BLaER1 treated with 17β-estradiol and CSF1 and Interleukin-3, amounts not matched to agents 10 nM and 100 nM (cell line): ENCODE results near the gene ELL.

Experiments
- H3K27ac ChIP-seq, 11 experiments: shearing (Covaris generic); formaldehyde crosslinking; 2 replicates each; pipeline ENCODE4 v1.8.1; 2022
- H3K27me3 ChIP-seq, 11 experiments: shearing (Covaris generic); formaldehyde crosslinking; 2 replicates each; pipeline ENCODE4 v1.8.1; 2022
- H3K36me3 ChIP-seq, 11 experiments: shearing (Covaris generic); formaldehyde crosslinking; 2 replicates each; pipeline ENCODE4 v1.8.1; 2022
- H3K4me1 ChIP-seq, 10 experiments: shearing (Covaris generic); formaldehyde crosslinking; 2 replicates each; pipeline ENCODE4 v1.8.1; 2022
- H3K4me2 ChIP-seq, 11 experiments: shearing (Covaris generic); formaldehyde crosslinking; 2 replicates each; pipeline ENCODE4 v1.8.1; 2022
- H3K4me3 ChIP-seq, 10 experiments: shearing (Covaris generic); formaldehyde crosslinking; 2 replicates each; pipeline ENCODE4 v1.8.1; 2022
- H3K9ac ChIP-seq, 11 experiments: shearing (Covaris generic); formaldehyde crosslinking; 2 replicates each; pipeline ENCODE4 v1.8.1; 2022
- H3K9me3 ChIP-seq, 11 experiments: shearing (Covaris generic); formaldehyde crosslinking; replicated peaks in 1 of 11; 2 replicates each; pipeline ENCODE4 v1.8.1; 2022
- H4K20me1 ChIP-seq, 11 experiments: shearing (Covaris generic); formaldehyde crosslinking; 2 replicates each; pipeline ENCODE4 v1.8.1; 2022
- Cebpa-rat ChIP-seq, 11 experiments: shearing (Covaris generic); IDR thresholded peaks; 2 replicates each; pipeline ENCODE4 v1.8.1; 2022

The ELL gene

DNA sequence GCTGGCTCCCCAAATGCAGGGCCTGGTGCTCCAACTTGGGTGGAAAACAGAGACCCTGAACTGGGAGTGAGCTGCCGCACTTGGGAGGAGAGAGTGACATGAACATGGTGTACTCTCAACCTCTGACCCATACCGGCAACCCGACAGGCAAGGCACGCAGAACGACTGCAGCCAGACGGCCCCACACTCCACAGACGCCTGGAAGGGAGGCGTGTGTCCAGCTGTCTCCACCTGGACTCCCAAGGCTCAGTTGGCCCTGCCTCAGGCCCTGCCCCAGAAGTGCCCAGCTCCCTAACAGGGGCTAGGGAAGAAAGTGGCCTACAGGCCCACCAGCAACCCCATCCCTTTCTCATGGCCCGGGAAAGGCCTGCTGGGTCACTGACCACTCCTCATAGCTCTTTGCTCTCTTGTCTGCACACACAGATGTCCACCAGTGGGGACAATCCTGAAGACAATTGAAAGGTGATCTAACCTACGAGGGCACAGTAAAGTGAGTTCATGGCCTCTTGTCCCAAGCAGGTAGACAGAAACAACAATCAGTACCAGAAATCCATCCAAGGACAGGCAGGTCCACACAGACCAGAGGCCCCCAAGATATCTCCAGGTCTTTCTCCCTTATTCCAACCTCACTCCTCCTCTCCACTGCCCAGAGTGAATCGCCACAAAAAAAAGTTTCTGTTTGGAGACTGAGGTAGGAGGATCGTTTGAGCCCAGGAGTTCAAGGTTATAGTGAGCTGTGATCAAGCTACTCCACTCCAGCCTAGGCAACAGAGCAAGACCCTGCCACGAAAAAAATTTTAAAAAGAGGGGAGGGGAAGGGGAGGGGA lies 28.2 kb downstream of the ELL start:
- H3K4me1 ChIP-seq = peaks cover 77 to 100% (median 89%) of the 10 kb centered on the region in 10 experiments
- peaks cover 83 to 100% (median 100%) of the 10 kb centered on the region in 11 experiments for H4K20me1 ChIP-seq
- no peaks in the 10 kb centered on the region for H3K9me3 ChIP-seq
- no peaks in the 10 kb centered on the region for H3K27me3 ChIP-seq
- no peak for TF ChIP-seq Cebpa-rat (IDR thresholded peaks at IDR 0.05)
- H3K27ac ChIP-seq = peak overlapping the region; percentile 18 to 74 (median 68); a peak in 19 of 22 replicates
- H3K36me3 ChIP-seq = peaks cover 0 to 44% (median 5%) of the 10 kb centered on the region in 11 experiments; a peak in 11 of 22 replicates
- peak overlapping the region in 8 of 11 experiments; percentile 15 to 71 (median 46); a peak in 12 of 22 replicates for H3K9ac ChIP-seq
- H3K4me2 ChIP-seq = peak overlapping the region; percentile 89 to 98 (median 94); a peak in 21 of 22 replicates
- H3K4me3 ChIP-seq = no peak overlapping the region

DNA sequence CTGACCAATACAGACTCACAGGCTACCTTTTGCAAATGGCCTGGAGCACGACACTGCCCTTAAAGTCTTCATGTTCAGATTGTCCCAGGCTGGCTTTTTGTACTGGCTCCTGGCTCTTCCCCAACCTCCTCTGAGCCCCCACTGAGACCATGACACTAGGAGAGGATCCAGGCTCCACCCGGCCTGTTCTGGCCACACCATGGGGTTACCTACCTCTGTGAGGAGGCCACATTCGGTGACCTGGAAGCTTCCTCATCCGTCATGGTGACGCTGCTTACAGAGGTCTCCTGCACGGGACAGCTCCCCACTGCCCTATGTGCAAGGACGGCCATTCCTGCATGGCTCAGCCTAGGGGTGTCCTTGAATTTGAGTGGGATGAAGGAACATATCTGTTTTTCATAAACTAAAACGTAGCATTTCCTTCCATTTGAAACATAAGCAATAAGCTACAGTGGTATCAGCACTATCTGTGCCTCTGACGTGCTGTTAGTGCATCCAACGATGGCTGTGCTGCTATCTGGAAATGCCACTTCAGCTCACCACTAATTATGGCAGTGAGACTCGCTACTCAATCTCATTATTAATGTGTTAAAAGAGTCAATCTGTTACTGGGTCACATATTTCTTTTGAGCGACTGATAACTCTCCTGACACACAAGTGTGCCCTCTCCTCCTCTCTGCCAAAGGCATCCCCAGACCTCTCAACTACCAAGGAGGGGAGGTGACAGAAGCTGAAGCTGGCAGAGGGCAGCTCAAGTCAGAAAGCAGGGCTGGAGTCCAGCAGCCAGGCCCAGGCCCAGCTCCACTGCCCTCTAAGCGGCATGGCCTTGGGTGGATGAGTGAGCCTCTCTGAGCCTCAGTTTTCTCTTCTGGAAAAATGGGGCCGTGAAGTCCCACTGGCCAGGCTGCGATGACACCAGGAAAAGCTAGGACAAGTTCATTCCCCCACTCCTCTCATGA lies 29.6 kb downstream of the ELL start:
- Histone ChIP-seq H3K27ac (peak overlapping the region in 5 of 11 experiments; percentile 27 to 74 (median 57); a peak in 7 of 22 replicates), H3K4me1 (peaks cover 77 to 100% (median 89%) of the 10 kb centered on the region in 10 experiments), H3K9me3 (no peaks in the 10 kb centered on the region), H3K27me3 (no peaks in the 10 kb centered on the region), H4K20me1 (peaks cover 75 to 100% (median 100%) of the 10 kb centered on the region in 11 experiments), H3K9ac (peak overlapping the region in 5 of 11 experiments; percentile 2 to 71 (median 37); a peak in 6 of 22 replicates), H3K36me3 (peaks cover 0 to 50% (median 7%) of the 10 kb centered on the region in 11 experiments; a peak in 11 of 22 replicates), H3K4me2 (peak overlapping the region in 8 of 11 experiments; percentile 90 to 98 (median 95); a peak in 13 of 22 replicates), H3K4me3 (no peak overlapping the region)
- no peak for TF ChIP-seq Cebpa-rat (IDR thresholded peaks at IDR 0.05)

DNA sequence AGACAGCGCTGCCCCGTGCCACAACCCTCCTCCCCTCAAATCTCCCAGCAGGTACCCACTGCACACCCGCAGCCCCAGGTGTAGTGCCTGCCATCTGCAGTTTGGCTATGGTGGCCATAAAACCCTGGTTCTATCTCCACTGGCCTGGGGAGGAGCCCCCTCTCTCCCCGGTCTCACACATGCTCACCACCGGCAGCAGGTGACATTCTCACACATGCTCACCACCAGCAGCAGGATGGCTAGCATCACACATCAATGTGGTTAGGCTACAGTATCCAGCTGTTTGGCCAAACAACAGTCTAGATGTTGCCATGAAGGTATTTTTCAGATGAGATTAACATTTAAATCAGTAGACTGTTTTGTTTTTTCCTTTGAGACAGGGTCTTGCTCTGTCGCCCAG lies 31.1 kb downstream of the ELL start:
- TF ChIP-seq Cebpa-rat (IDR thresholded peaks at IDR 0.05) = no peak
- H3K4me3 ChIP-seq = no peak overlapping the region
- no peaks in the 10 kb centered on the region for H3K27me3 ChIP-seq
- H4K20me1 ChIP-seq = peaks cover 65 to 100% (median 95%) of the 10 kb centered on the region in 11 experiments
- peaks cover 0 to 55% (median 7%) of the 10 kb centered on the region in 11 experiments; a peak in 11 of 22 replicates for H3K36me3 ChIP-seq
- H3K4me2 ChIP-seq = peak overlapping the region in 9 of 11 experiments; percentile 3 to 97 (median 31); a peak in 13 of 22 replicates
- H3K9ac ChIP-seq = peak overlapping the region in 3 of 11 experiments; percentile 0 to 57 (median 27); a peak in 2 of 22 replicates
- H3K4me1 ChIP-seq = peaks cover 77 to 100% (median 89%) of the 10 kb centered on the region in 10 experiments
- no peaks in the 10 kb centered on the region for H3K9me3 ChIP-seq
- H3K27ac ChIP-seq = peak overlapping the region in 1 of 11 experiments; percentile 3; a peak in 1 of 22 replicates

DNA sequence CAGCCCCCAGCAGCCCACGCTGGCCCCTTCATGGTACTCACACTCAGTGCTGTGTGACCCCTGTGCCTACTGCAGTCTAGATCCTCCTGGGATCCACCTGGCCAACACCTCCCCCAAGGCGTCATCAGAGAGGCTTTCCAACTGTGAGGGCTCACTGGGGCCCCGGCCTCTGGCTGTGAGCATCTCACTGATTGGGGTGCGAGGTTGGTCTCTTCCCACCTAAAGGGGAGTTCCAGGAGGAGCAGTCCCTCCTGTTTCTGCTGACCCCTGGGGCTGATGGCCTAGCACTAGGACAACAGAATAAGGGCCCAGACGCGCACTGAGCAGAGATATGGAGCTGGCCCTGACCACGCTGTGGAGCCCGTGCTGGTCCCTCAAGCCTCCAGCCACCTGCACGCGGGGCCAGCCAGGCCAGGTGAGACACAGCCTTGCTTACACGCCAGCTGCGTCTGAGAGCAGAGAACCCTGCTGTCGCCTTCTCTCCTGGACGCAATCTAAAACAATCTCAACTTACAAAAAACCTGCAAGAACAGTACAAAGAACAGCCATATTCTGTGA lies 32.2 kb downstream of the ELL start:
- H3K4me3 ChIP-seq = no peak overlapping the region
- no peaks in the 10 kb centered on the region for H3K9me3 ChIP-seq
- H3K9ac ChIP-seq = peak overlapping the region in 5 of 11 experiments; percentile 25 to 61 (median 34); a peak in 6 of 22 replicates
- H3K27ac ChIP-seq = peak overlapping the region in 4 of 11 experiments; percentile 9 to 38 (median 26); a peak in 6 of 22 replicates
- no peaks in the 10 kb centered on the region for H3K27me3 ChIP-seq
- peaks cover 77 to 100% (median 89%) of the 10 kb centered on the region in 10 experiments for H3K4me1 ChIP-seq
- peaks cover 0 to 55% (median 7%) of the 10 kb centered on the region in 11 experiments; a peak in 11 of 22 replicates for H3K36me3 ChIP-seq
- H4K20me1 ChIP-seq = peaks cover 55 to 100% (median 85%) of the 10 kb centered on the region in 11 experiments; a peak in 21 of 22 replicates
- TF ChIP-seq Cebpa-rat (IDR thresholded peaks at IDR 0.05) = no peak
- H3K4me2 ChIP-seq = peak overlapping the region in 7 of 11 experiments; percentile 85 to 98 (median 96); a peak in 12 of 22 replicates

DNA sequence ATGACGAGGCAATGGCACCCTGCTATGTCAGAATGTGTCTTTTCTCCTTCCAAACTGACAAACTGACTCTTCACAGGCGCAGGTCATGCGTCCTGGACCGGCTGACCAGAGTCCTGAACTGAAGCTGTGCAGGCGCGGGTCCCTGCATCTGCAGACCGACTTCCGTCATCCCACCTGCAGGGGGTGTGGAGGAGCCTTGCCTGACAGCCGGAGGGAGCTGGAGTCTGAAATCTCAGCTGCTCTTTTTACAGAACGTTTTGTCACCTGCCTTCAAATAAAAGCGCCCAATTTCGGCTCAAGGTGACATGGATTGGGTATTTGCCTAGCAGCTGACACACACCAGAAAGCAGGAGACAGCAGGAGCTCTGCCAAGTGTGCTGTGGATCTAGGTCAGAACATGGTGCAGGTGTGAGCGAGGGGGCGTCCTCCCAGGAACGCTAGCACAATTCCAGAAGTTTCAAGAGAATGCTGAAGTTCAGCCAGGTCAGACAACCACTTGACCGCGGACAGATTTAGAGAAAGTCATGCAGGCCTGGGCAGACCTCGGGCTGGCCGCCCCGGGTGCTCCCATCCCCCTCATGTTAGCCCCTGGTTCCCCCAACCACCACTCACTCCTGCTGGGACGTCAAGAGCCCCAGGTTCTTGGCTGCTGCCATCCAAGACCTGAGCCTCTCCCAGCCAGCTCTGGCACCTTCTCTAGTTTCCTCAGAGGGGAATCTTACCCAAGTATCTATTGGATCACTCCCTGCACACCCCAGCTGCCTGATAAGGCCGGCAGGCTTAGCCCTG lies 32.8 kb downstream of the ELL start:
- Histone ChIP-seq H3K36me3 (peaks cover 0 to 55% (median 7%) of the 10 kb centered on the region in 11 experiments; a peak in 11 of 22 replicates), H3K27me3 (no peaks in the 10 kb centered on the region), H3K4me1 (peaks cover 76 to 100% (median 89%) of the 10 kb centered on the region in 10 experiments), H3K4me2 (peak overlapping the region; percentile 27 to 98 (median 95); a peak in 21 of 22 replicates), H3K27ac (peak overlapping the region in 6 of 11 experiments; percentile 18 to 99 (median 94); a peak in 10 of 22 replicates), H3K4me3 (no peak overlapping the region), H3K9me3 (no peaks in the 10 kb centered on the region), H3K9ac (peak overlapping the region in 8 of 11 experiments; percentile 10 to 72 (median 31); a peak in 10 of 22 replicates), H4K20me1 (peaks cover 50 to 100% (median 79%) of the 10 kb centered on the region in 11 experiments; a peak in 21 of 22 replicates)
- no peak for TF ChIP-seq Cebpa-rat (IDR thresholded peaks at IDR 0.05)

DNA sequence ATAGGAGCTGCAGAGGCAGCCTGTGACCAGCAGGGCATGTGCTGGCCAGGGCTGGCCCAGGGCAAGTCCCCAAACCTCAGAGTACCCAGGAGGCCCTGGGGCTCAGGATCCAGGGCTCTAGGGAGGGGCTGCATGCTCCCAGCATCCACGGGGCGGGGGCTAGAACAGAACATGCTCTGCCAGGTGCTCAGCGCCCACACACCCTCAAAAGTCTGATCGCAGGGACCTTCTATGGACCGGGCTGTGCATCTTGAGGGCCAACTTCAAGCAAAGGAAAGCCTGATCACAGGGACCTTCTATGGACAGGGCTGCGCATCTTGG lies 33.5 kb downstream of the ELL start:
- Histone ChIP-seq H3K27me3 (no peaks in the 10 kb centered on the region), H3K4me2 (peak overlapping the region; percentile 27 to 98 (median 95); a peak in 21 of 22 replicates), H3K36me3 (peaks cover 0 to 50% (median 7%) of the 10 kb centered on the region in 11 experiments; a peak in 11 of 22 replicates), H3K4me1 (peaks cover 77 to 100% (median 89%) of the 10 kb centered on the region in 10 experiments), H4K20me1 (peaks cover 44 to 100% (median 73%) of the 10 kb centered on the region in 11 experiments; a peak in 21 of 22 replicates), H3K4me3 (no peak overlapping the region), H3K9ac (peak overlapping the region in 6 of 11 experiments; percentile 10 to 72 (median 44); a peak in 6 of 22 replicates), H3K27ac (peak overlapping the region in 10 of 11 experiments; percentile 13 to 100 (median 84); a peak in 16 of 22 replicates), H3K9me3 (no peaks in the 10 kb centered on the region)
- TF ChIP-seq Cebpa-rat (IDR thresholded peaks at IDR 0.05) = no peak
